ENCODE data around the gene IL9R. TPM values are rescaled to one million over a fixed set of nuclear protein-coding genes. Genes with fewer than 3 reads are reported as not detected.

IL9R gene
- total and polyA plus RNA-seq, 9 of the 15 experiments (the other 6 are each of a cell fraction or from before 2014, with no cell fraction given): 0.58 to 2.7 (median 1.6) TPM

- TF ChIP-seq, protein P1, sequence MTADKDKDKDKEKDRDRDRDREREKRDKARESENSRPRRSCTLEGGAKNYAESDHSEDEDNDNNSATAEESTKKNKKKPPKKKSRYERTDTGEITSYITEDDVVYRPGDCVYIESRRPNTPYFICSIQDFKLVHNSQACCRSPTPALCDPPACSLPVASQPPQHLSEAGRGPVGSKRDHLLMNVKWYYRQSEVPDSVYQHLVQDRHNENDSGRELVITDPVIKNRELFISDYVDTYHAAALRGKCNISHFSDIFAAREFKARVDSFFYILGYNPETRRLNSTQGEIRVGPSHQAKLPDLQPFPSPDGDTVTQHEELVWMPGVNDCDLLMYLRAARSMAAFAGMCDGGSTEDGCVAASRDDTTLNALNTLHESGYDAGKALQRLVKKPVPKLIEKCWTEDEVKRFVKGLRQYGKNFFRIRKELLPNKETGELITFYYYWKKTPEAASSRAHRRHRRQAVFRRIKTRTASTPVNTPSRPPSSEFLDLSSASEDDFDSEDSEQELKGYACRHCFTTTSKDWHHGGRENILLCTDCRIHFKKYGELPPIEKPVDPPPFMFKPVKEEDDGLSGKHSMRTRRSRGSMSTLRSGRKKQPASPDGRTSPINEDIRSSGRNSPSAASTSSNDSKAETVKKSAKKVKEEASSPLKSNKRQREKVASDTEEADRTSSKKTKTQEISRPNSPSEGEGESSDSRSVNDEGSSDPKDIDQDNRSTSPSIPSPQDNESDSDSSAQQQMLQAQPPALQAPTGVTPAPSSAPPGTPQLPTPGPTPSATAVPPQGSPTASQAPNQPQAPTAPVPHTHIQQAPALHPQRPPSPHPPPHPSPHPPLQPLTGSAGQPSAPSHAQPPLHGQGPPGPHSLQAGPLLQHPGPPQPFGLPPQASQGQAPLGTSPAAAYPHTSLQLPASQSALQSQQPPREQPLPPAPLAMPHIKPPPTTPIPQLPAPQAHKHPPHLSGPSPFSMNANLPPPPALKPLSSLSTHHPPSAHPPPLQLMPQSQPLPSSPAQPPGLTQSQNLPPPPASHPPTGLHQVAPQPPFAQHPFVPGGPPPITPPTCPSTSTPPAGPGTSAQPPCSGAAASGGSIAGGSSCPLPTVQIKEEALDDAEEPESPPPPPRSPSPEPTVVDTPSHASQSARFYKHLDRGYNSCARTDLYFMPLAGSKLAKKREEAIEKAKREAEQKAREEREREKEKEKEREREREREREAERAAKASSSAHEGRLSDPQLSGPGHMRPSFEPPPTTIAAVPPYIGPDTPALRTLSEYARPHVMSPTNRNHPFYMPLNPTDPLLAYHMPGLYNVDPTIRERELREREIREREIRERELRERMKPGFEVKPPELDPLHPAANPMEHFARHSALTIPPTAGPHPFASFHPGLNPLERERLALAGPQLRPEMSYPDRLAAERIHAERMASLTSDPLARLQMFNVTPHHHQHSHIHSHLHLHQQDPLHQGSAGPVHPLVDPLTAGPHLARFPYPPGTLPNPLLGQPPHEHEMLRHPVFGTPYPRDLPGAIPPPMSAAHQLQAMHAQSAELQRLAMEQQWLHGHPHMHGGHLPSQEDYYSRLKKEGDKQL (CRISPR knock-in tag; IDR thresholded peaks at IDR 0.05; ENCODE audit: borderline replicate concordance): no peak
- no peak for TF ChIP-seq TRIM24 (IDR thresholded peaks at IDR 0.05)
- no peak for TF ChIP-seq ZNF165 (CRISPR knock-in tag; IDR thresholded peaks at IDR 0.05; ENCODE audit: borderline replicate concordance)
- no peak for TF ChIP-seq MAZ (CRISPR knock-in tag; conservative IDR thresholded peaks at IDR 0.05 in 1 of 2, IDR thresholded peaks at IDR 0.05 in 1 of 2)
- TF ChIP-seq, protein P2, sequence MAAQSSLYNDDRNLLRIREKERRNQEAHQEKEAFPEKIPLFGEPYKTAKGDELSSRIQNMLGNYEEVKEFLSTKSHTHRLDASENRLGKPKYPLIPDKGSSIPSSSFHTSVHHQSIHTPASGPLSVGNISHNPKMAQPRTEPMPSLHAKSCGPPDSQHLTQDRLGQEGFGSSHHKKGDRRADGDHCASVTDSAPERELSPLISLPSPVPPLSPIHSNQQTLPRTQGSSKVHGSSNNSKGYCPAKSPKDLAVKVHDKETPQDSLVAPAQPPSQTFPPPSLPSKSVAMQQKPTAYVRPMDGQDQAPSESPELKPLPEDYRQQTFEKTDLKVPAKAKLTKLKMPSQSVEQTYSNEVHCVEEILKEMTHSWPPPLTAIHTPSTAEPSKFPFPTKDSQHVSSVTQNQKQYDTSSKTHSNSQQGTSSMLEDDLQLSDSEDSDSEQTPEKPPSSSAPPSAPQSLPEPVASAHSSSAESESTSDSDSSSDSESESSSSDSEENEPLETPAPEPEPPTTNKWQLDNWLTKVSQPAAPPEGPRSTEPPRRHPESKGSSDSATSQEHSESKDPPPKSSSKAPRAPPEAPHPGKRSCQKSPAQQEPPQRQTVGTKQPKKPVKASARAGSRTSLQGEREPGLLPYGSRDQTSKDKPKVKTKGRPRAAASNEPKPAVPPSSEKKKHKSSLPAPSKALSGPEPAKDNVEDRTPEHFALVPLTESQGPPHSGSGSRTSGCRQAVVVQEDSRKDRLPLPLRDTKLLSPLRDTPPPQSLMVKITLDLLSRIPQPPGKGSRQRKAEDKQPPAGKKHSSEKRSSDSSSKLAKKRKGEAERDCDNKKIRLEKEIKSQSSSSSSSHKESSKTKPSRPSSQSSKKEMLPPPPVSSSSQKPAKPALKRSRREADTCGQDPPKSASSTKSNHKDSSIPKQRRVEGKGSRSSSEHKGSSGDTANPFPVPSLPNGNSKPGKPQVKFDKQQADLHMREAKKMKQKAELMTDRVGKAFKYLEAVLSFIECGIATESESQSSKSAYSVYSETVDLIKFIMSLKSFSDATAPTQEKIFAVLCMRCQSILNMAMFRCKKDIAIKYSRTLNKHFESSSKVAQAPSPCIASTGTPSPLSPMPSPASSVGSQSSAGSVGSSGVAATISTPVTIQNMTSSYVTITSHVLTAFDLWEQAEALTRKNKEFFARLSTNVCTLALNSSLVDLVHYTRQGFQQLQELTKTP (IDR thresholded peaks at IDR 0.05; ENCODE audit: low read depth in 1 of 2, partially characterized antibody in 2 of 2): no peak
- no peak for TF ChIP-seq SREBF1 (IDR thresholded peaks at IDR 0.05; ENCODE audit: borderline replicate concordance, low read depth, low read length)
- TF ChIP-seq ZNF408 (CRISPR knock-in tag; IDR thresholded peaks at IDR 0.05; ENCODE audit: low read depth): no peak
- no peak for TF ChIP-seq TEAD2 (tag; IDR thresholded peaks at IDR 0.05)
- no peak for TF ChIP-seq SP2 (IDR thresholded peaks at IDR 0.05; ENCODE audit: extremely low read depth, low read depth, low read length, poor library complexity, severe bottlenecking)
- TF ChIP-seq MXI1 (IDR thresholded peaks at IDR 0.05; ENCODE audit: low read depth, low read length): no peak
- TF ChIP-seq, protein P3, sequence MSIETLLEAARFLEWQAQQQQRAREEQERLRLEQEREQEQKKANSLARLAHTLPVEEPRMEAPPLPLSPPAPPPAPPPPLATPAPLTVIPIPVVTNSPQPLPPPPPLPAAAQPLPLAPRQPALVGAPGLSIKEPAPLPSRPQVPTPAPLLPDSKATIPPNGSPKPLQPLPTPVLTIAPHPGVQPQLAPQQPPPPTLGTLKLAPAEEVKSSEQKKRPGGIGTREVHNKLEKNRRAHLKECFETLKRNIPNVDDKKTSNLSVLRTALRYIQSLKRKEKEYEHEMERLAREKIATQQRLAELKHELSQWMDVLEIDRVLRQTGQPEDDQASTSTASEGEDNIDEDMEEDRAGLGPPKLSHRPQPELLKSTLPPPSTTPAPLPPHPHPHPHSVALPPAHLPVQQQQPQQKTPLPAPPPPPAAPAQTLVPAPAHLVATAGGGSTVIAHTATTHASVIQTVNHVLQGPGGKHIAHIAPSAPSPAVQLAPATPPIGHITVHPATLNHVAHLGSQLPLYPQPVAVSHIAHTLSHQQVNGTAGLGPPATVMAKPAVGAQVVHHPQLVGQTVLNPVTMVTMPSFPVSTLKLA (conservative IDR thresholded peaks at IDR 0.05): no peak
- TF ChIP-seq ZC3H8 (IDR thresholded peaks at IDR 0.05): no peak
These were observed 28.7 kb upstream of the IL9R start (continued) for GRCh38 chrX:155968791-155969190.
